Left renal cortex interstitium (tissue), 4 donors: ENCODE results near the gene ALDH1A3. TPM values are rescaled to one million over a fixed set of nuclear protein-coding genes. Genes with fewer than 3 reads are reported as not detected.

Experiments
- DNase-seq, 4 donors: peaks; one replicate each; pipeline ENCODE4 v3.0.0-alpha.2; 2013; ENCODE audit warnings: low read depth in 4 of 4, low spot score in 2 of 4, missing footprints in 1 of 4
- polyA plus RNA-seq, 4 donors: library from polyadenylated mRNA; unstranded; fragments of 120-200 nt; gene quantifications; one replicate each; pipeline ENCODE4 v1.2.1, GENCODE V29; 2013; ENCODE audit not compliant: insufficient read length in 4 of 4

ALDH1A3 gene
- polyA plus RNA-seq, 4 donors = 3.0 to 6.6 (median 5.3) TPM

GRCh38 chr15:100944986-100945385 is 65.4 kb downstream of the ALDH1A3 start:
- DNase-seq = no peak

- no peak for DNase-seq
Observed at GRCh38 chr15:100947760-100948429, 68.3 kb downstream of the ALDH1A3 start.

GRCh38 chr15:100948430-100948762 is 68.8 kb downstream of the ALDH1A3 start:
- no peak for DNase-seq

- no peak for DNase-seq
Observed at GRCh38 chr15:100949691-100950090, 70.1 kb downstream of the ALDH1A3 start.

GRCh38 chr15:100951965-100952364 is 72.3 kb downstream of the ALDH1A3 start:
- DNase-seq = no peak

- DNase-seq = no peak
Observed at GRCh38 chr15:100952566-100952965, 72.9 kb downstream of the ALDH1A3 start.

GRCh38 chr15:100958326-100959065 is 78.9 kb downstream of the ALDH1A3 start:
- no peak for DNase-seq

GRCh38 chr15:100959066-100960050 is 79.7 kb downstream of the ALDH1A3 start:
- no peak for DNase-seq

Other genes starting within 250 kb of the ALDH1A3 start
- gene LRRK1, start 39.5 kb downstream of the ALDH1A3 start, polyA plus RNA-seq = 1 to 10 TPM; 2.9 to 6.2 (median 3.8) TPM